ENCODE results near the gene ZFP90. TPM values are rescaled to one million over a fixed set of nuclear protein-coding genes. Genes with fewer than 3 reads are reported as not detected.

Gene ZFP90
- total RNA-seq, 5 donors from 2014 or later (not counting 1 experiment from before 2014, with no cell fraction given): 25.9 to 53.6 (median 46.7) TPM

GRCh38 chr16:68529931-68530701 is 9.0 kb upstream of the ZFP90 start:
- Mint-ChIP-seq H3K4me1 (peaks cover 22 to 25% (median 23%) of the 10 kb centered on the region in 3 donors), H3K9me3 (peaks cover 0 to 4% (median 0%) of the 10 kb centered on the region in 3 donors), H3K36me3 (peaks cover 15% of the 10 kb centered on the region), H3K27me3 (no peaks in the 10 kb centered on the region), H3K4me3 (peak overlapping the region; percentile 82 to 89 (median 87)), H3K27ac (peak overlapping the region; percentile 76 to 78)
- POLR2A ChIA-PET: interaction anchor here (0.5 to 1.0 kb wide), 3 partner anchors 9 to 624 kb away, joined by 4 to 5 read pairs (median 4); partner anchors contain the start of gene ZFP90 (in 1 of the 2)
- WGBS (ENCODE audit: insufficient coverage): under 1% methylated on average over 44 of the region's 56 CpGs
- peak overlapping the region; percentile 72 to 80 for H3K4me3 ChIP-seq (ENCODE audit: control insufficient read depth in 1 of 2, extremely low read depth in 1 of 2, low read length in 1 of 2)
- no peaks in the 10 kb centered on the region for H3K27me3 ChIP-seq (replicated peaks in 1 of 2; ENCODE audit: control insufficient read depth in 2 of 2, extremely low read depth in 1 of 2, insufficient read depth in 2 of 2, low read length in 1 of 2)
- no peaks in the 10 kb centered on the region for H3K36me3 ChIP-seq (ENCODE audit: control insufficient read depth in 2 of 2, extremely low read depth in 1 of 2, insufficient read depth in 1 of 2, low read length in 1 of 2)
- ATAC-seq (replicated peaks in 1 of 4) (peak; percentile 87 to 91 (median 90)), DNase-seq (peak; percentile 78 to 92 (median 86))
- CTCF ChIA-PET: interaction anchor here (0.6 to 4.4 kb wide), 12 partner anchors 8 to 780 kb away, joined by 3 to 21 read pairs (median 4); partner anchors contain the start of gene ZFP90 (in 1 of the 2)
- peak overlapping the region; percentile 20 for H3K27ac ChIP-seq (ENCODE audit: low read length)
- H3K4me1 ChIP-seq (ENCODE audit: control insufficient read depth in 1 of 2, extremely low read depth in 1 of 2, insufficient read depth in 2 of 2, low read length in 2 of 2): peaks cover 7 to 23% of the 10 kb centered on the region in 2 experiments
- H3K9me3 ChIP-seq: no peaks in the 10 kb centered on the region

DNA sequence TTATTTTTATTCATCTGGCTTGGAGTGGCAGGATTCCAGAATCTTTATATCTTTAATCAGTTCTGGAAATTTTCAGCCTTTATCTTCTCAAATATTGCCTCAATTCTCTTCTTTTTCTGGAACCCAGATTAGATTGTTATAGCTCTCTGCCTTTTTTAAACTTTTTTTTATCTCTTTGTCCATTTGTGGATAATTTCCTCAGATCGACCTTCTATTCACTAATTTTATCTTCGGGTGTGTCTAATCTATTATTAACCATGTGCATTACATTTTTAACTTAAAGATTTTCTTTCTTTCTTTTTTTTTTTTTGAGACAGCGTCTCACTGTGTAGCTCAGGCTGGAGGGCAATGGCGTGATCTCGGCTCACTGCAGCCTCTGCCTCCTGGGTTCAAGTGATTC is 5.2 kb upstream of the ZFP90 start:
- peaks cover 19% of the 10 kb centered on the region for H3K36me3 Mint-ChIP-seq
- H3K36me3 ChIP-seq (ENCODE audit: control insufficient read depth in 2 of 2, extremely low read depth in 1 of 2, insufficient read depth in 1 of 2, low read length in 1 of 2): no peaks in the 10 kb centered on the region
- no peaks in the 10 kb centered on the region for H3K9me3 ChIP-seq
- H3K27ac Mint-ChIP-seq: no peak overlapping the region
- ChIA-PET POLR2A (no interaction called here), CTCF (interaction anchor here (0.7 to 1.2 kb wide), 6 partner anchors 12 to 750 kb away, joined by 3 to 4 read pairs (median 3); no protein-coding TSS in a partner anchor)
- no peak overlapping the region for H3K4me3 ChIP-seq (ENCODE audit: control insufficient read depth in 1 of 2, extremely low read depth in 1 of 2, low read length in 1 of 2)
- 100% methylated on average over 2 of the region's 5 CpGs for WGBS (ENCODE audit: insufficient coverage)
- peaks cover 26 to 29% (median 26%) of the 10 kb centered on the region in 3 donors for H3K4me1 Mint-ChIP-seq
- DNase-seq: no peak
- H3K4me1 ChIP-seq (ENCODE audit: control insufficient read depth in 1 of 2, extremely low read depth in 1 of 2, insufficient read depth in 2 of 2, low read length in 2 of 2): peaks cover 7 to 26% of the 10 kb centered on the region in 2 experiments
- no peak overlapping the region for H3K27ac ChIP-seq (ENCODE audit: low read length)
- H3K9me3 Mint-ChIP-seq: peaks cover 0 to 4% (median 0%) of the 10 kb centered on the region in 3 donors
- no peaks in the 10 kb centered on the region for H3K27me3 ChIP-seq (replicated peaks in 1 of 2; ENCODE audit: control insufficient read depth in 2 of 2, extremely low read depth in 1 of 2, insufficient read depth in 2 of 2, low read length in 1 of 2)
- no peaks in the 10 kb centered on the region for H3K27me3 Mint-ChIP-seq
- no peak overlapping the region for H3K4me3 Mint-ChIP-seq
- no peak for ATAC-seq (replicated peaks in 1 of 4)

- peaks cover 4 to 25% of the 10 kb centered on the region in 2 experiments for H3K4me1 ChIP-seq (ENCODE audit: control insufficient read depth in 1 of 2, extremely low read depth in 1 of 2, insufficient read depth in 2 of 2, low read length in 2 of 2)
- peaks cover 23 to 26% (median 24%) of the 10 kb centered on the region in 3 donors for H3K4me1 Mint-ChIP-seq
- H3K36me3 Mint-ChIP-seq: peaks cover 19% of the 10 kb centered on the region
- no peaks in the 10 kb centered on the region for H3K27me3 ChIP-seq (replicated peaks in 1 of 2; ENCODE audit: control insufficient read depth in 2 of 2, extremely low read depth in 1 of 2, insufficient read depth in 2 of 2, low read length in 1 of 2)
- no peak overlapping the region for H3K4me3 Mint-ChIP-seq
- CTCF ChIA-PET: interaction anchor here in 1 of 2 donors (0.6 to 1.4 kb wide), 3 partner anchors 14 to 370 kb away, joined by 4 to 9 read pairs (median 7); no protein-coding TSS in a partner anchor
- no peak overlapping the region for H3K27ac Mint-ChIP-seq
- H3K4me3 ChIP-seq (ENCODE audit: control insufficient read depth in 1 of 2, extremely low read depth in 1 of 2, low read length in 1 of 2): no peak overlapping the region
- H3K9me3 ChIP-seq: no peaks in the 10 kb centered on the region
- ATAC-seq (replicated peaks in 1 of 4) (no peak), DNase-seq (no peak)
- 50% methylated on average over 1 of the region's 1 CpG for WGBS (ENCODE audit: insufficient coverage)
- H3K9me3 Mint-ChIP-seq: peaks cover 0 to 4% (median 0%) of the 10 kb centered on the region in 3 donors
- H3K27ac ChIP-seq (ENCODE audit: low read length): no peak overlapping the region
- no peaks in the 10 kb centered on the region for H3K36me3 ChIP-seq (ENCODE audit: control insufficient read depth in 2 of 2, extremely low read depth in 1 of 2, insufficient read depth in 1 of 2, low read length in 1 of 2)
- H3K27me3 Mint-ChIP-seq: no peaks in the 10 kb centered on the region
- POLR2A ChIA-PET: no interaction called here
Measured at GRCh38 chr16:68535331-68535730, 3.8 kb upstream of the ZFP90 start.

- WGBS (ENCODE audit: insufficient coverage): 2% methylated on average over 17 of the region's 19 CpGs
- ATAC-seq (replicated peaks in 1 of 4) (peak in 3 of 4 experiments; percentile 25 to 53 (median 48)), DNase-seq (peak in 10 of 35 experiments; percentile 1 to 49 (median 17))
- Histone ChIP-seq H3K9me3 (no peaks in the 10 kb centered on the region), H3K4me1 (ENCODE audit: control insufficient read depth in 1 of 2, extremely low read depth in 1 of 2, insufficient read depth in 2 of 2, low read length in 2 of 2) (peaks cover 4 to 19% of the 10 kb centered on the region in 2 experiments), H3K36me3 (ENCODE audit: control insufficient read depth in 2 of 2, extremely low read depth in 1 of 2, insufficient read depth in 1 of 2, low read length in 1 of 2) (peaks cover 6 to 8% of the 10 kb centered on the region in 2 donors), H3K27me3 (replicated peaks in 1 of 2; ENCODE audit: control insufficient read depth in 2 of 2, extremely low read depth in 1 of 2, insufficient read depth in 2 of 2, low read length in 1 of 2) (no peaks in the 10 kb centered on the region), H3K27ac (ENCODE audit: low read length) (peak overlapping the region; percentile 89), H3K4me3 (ENCODE audit: control insufficient read depth in 1 of 2, extremely low read depth in 1 of 2, low read length in 1 of 2) (peak overlapping the region; percentile 84 to 99)
- peaks cover 24 to 31% (median 29%) of the 10 kb centered on the region in 3 donors for H3K4me1 Mint-ChIP-seq
- POLR2A ChIA-PET: interaction anchor here in 1 of 2 donors (0.5 kb wide), 1 partner anchor 409 kb away, joined by 3 read pairs; no protein-coding TSS in a partner anchor
- H3K36me3 Mint-ChIP-seq: peaks cover 31% of the 10 kb centered on the region
- H3K27ac Mint-ChIP-seq: peak overlapping the region; percentile 94 to 97
- H3K27me3 Mint-ChIP-seq: no peaks in the 10 kb centered on the region
- no peaks in the 10 kb centered on the region for H3K9me3 Mint-ChIP-seq
- peak overlapping the region; percentile 92 to 96 (median 92) for H3K4me3 Mint-ChIP-seq
- CTCF ChIA-PET: interaction anchor here (1.0 kb wide), 2 partner anchors 10 to 11 kb away, joined by 4 to 6 read pairs; no protein-coding TSS in a partner anchor
Measured at GRCh38 chr16:68539711-68540239, 684 bp downstream of the ZFP90 start.

DNA sequence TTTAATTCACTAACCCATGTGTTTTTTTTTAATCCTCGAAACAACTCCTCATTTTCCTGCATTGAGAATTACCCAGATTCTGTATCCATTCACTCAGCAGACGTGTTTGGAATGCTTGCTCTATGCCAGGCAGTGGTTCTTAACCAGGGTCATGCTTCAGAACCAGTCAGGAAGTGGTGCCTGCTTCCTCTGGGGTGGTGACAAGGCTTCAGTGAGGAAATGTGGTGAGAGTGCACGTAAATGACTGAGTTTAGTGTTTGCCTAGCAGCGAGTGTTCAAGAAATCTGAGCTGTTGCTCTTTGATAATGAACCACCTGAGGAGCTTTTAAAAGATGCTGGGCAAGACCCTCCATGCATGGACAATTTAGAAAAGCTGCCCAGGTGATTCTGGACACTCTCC is 9.9 kb downstream of the ZFP90 start:
- ATAC-seq (replicated peaks in 1 of 4) (peak; percentile 88 to 100 (median 99)), DNase-seq (peak in 32 of 35 experiments; percentile 29 to 72 (median 48))
- ChIA-PET POLR2A (interaction anchor here in 1 of 2 donors (0.5 kb wide), 1 partner anchor 92 kb away, joined by 15 read pairs; no protein-coding TSS in a partner anchor), CTCF (interaction anchor here (0.6 to 1.0 kb wide), 5 partner anchors 14 to 209 kb away, joined by 3 read pairs; no protein-coding TSS in a partner anchor)
- peak overlapping the region in 1 of 2 donors; percentile 33 for H3K4me3 ChIP-seq (ENCODE audit: control insufficient read depth in 1 of 2, extremely low read depth in 1 of 2, low read length in 1 of 2)
- peaks cover 0 to 11% of the 10 kb centered on the region in 2 experiments for H3K4me1 ChIP-seq (ENCODE audit: control insufficient read depth in 1 of 2, extremely low read depth in 1 of 2, insufficient read depth in 2 of 2, low read length in 2 of 2)
- peak overlapping the region in 1 of 3 donors; percentile 71 for H3K4me3 Mint-ChIP-seq
- H3K27me3 ChIP-seq (replicated peaks in 1 of 2; ENCODE audit: control insufficient read depth in 2 of 2, extremely low read depth in 1 of 2, insufficient read depth in 2 of 2, low read length in 1 of 2): no peaks in the 10 kb centered on the region
- H3K9me3 ChIP-seq: peaks cover 5% of the 10 kb centered on the region
- H3K9me3 Mint-ChIP-seq: peaks cover 14 to 26% (median 24%) of the 10 kb centered on the region in 3 donors
- H3K27ac ChIP-seq (ENCODE audit: low read length): no peak overlapping the region
- H3K36me3 ChIP-seq (ENCODE audit: control insufficient read depth in 2 of 2, extremely low read depth in 1 of 2, insufficient read depth in 1 of 2, low read length in 1 of 2): peaks cover 6 to 22% of the 10 kb centered on the region in 2 donors
- H3K27me3 Mint-ChIP-seq: no peaks in the 10 kb centered on the region
- H3K36me3 Mint-ChIP-seq: peaks cover 70% of the 10 kb centered on the region
- H3K27ac Mint-ChIP-seq: peak overlapping the region; percentile 74
- H3K4me1 Mint-ChIP-seq: peaks cover 22 to 31% (median 26%) of the 10 kb centered on the region in 3 donors
- WGBS (ENCODE audit: insufficient coverage): 25% methylated on average over 4 of the region's 4 CpGs

GRCh38 chr16:68553186-68553585 is 14.1 kb downstream of the ZFP90 start:
- H3K27me3 ChIP-seq (replicated peaks in 1 of 2; ENCODE audit: control insufficient read depth in 2 of 2, extremely low read depth in 1 of 2, insufficient read depth in 2 of 2, low read length in 1 of 2): no peaks in the 10 kb centered on the region
- no peak overlapping the region for H3K27ac ChIP-seq (ENCODE audit: low read length)
- peaks cover 13 to 37% (median 21%) of the 10 kb centered on the region in 3 donors for H3K4me1 Mint-ChIP-seq
- no peak overlapping the region for H3K27ac Mint-ChIP-seq
- peaks cover 31 to 58% (median 55%) of the 10 kb centered on the region in 3 donors for H3K9me3 Mint-ChIP-seq
- peaks cover 14 to 42% of the 10 kb centered on the region in 2 donors for H3K36me3 ChIP-seq (ENCODE audit: control insufficient read depth in 2 of 2, extremely low read depth in 1 of 2, insufficient read depth in 1 of 2, low read length in 1 of 2)
- WGBS (ENCODE audit: insufficient coverage): 86% methylated on average over 7 of the region's 7 CpGs
- no peaks in the 10 kb centered on the region for H3K27me3 Mint-ChIP-seq
- CTCF ChIA-PET: no interaction called here
- no peak for DNase-seq
- peaks cover 20% of the 10 kb centered on the region for H3K9me3 ChIP-seq
- no peak overlapping the region for H3K4me3 Mint-ChIP-seq
- H3K36me3 Mint-ChIP-seq: peaks cover 84% of the 10 kb centered on the region
- peaks cover 0 to 11% of the 10 kb centered on the region in 2 experiments for H3K4me1 ChIP-seq (ENCODE audit: control insufficient read depth in 1 of 2, extremely low read depth in 1 of 2, insufficient read depth in 2 of 2, low read length in 2 of 2)
- ATAC-seq (replicated peaks in 1 of 4): no peak
- H3K4me3 ChIP-seq (ENCODE audit: control insufficient read depth in 1 of 2, extremely low read depth in 1 of 2, low read length in 1 of 2): no peak overlapping the region
- POLR2A ChIA-PET: no interaction called here
